ENCODE data around the gene BBC3.

- TF ChIP-seq, protein P1, sequence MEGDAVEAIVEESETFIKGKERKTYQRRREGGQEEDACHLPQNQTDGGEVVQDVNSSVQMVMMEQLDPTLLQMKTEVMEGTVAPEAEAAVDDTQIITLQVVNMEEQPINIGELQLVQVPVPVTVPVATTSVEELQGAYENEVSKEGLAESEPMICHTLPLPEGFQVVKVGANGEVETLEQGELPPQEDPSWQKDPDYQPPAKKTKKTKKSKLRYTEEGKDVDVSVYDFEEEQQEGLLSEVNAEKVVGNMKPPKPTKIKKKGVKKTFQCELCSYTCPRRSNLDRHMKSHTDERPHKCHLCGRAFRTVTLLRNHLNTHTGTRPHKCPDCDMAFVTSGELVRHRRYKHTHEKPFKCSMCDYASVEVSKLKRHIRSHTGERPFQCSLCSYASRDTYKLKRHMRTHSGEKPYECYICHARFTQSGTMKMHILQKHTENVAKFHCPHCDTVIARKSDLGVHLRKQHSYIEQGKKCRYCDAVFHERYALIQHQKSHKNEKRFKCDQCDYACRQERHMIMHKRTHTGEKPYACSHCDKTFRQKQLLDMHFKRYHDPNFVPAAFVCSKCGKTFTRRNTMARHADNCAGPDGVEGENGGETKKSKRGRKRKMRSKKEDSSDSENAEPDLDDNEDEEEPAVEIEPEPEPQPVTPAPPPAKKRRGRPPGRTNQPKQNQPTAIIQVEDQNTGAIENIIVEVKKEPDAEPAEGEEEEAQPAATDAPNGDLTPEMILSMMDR (IDR thresholded peaks at IDR 0.05), result no peak
- TF ChIP-seq EZH2 (IDR thresholded peaks at IDR 0.05), result peak; percentile 29
These were observed 8.8 kb upstream of the BBC3 start for GRCh38 chr19:47239610-47240296.

All from neural progenitor cell (in vitro differentiated cells).